Stimulated activated CD4-positive, alpha-beta T cell treated with anti-CD3 and anti-CD28 coated beads, Interleukin-12 subunit alpha, Interleukin-12 subunit beta, amount 100 ng/mL, for 48 hours (primary cell): ENCODE data around the gene NET1.
A peak's percentile ranks its signal among the peaks of the same experiment; 100 is the strongest.

Experiments
- DNase-seq, 3 donors: peaks; one replicate each; pipeline ENCODE4 v3.0.0-alpha.2; 2020; ENCODE audit warnings: low read depth in 2 of 3, low spot score in 1 of 3

Gene NET1

GRCh38 chr10:5441106-5441505 lies 28.7 kb downstream of the NET1 start:
- DNase-seq, result no peak

- DNase-seq, result peak in 1 of 3 donors; percentile 57
Observed at GRCh38 chr10:5442065-5442989, 30.0 kb downstream of the NET1 start.

GRCh38 chr10:5442990-5443370 lies 30.6 kb downstream of the NET1 start:
- no peak for DNase-seq

GRCh38 chr10:5443429-5443828 lies 31.1 kb downstream of the NET1 start:
- DNase-seq, result no peak

GRCh38 chr10:5445006-5445405 lies 32.6 kb downstream of the NET1 start:
- no peak for DNase-seq

GRCh38 chr10:5446390-5446926 lies 34.1 kb downstream of the NET1 start:
- peak; percentile 48 to 74 (median 65) for DNase-seq

GRCh38 chr10:5447056-5447455 lies 34.7 kb downstream of the NET1 start:
- DNase-seq, result no peak

GRCh38 chr10:5447611-5448071 lies 35.3 kb downstream of the NET1 start:
- DNase-seq, result peak in 1 of 3 donors; percentile 32

- DNase-seq, result no peak
Observed at GRCh38 chr10:5448333-5449001, 36.1 kb downstream of the NET1 start.

GRCh38 chr10:5449227-5449626 lies 36.9 kb downstream of the NET1 start:
- DNase-seq, result no peak

- DNase-seq, result no peak
Observed at GRCh38 chr10:5449823-5450222, 37.5 kb downstream of the NET1 start.

GRCh38 chr10:5450605-5451384 lies 38.4 kb downstream of the NET1 start:
- DNase-seq, result no peak

- DNase-seq, result no peak
Observed at GRCh38 chr10:5453749-5454489, 41.6 kb downstream of the NET1 start.

- no peak for DNase-seq
Observed at GRCh38 chr10:5456563-5456962, 44.2 kb downstream of the NET1 start.

GRCh38 chr10:5457741-5458140 lies 45.4 kb downstream of the NET1 start:
- DNase-seq, result no peak

GRCh38 chr10:5458425-5458824 lies 46.1 kb downstream of the NET1 start:
- no peak for DNase-seq

GRCh38 chr10:5458949-5459747 lies 46.8 kb downstream of the NET1 start:
- no peak for DNase-seq

GRCh38 chr10:5460468-5461202 lies 48.3 kb downstream of the NET1 start:
- DNase-seq, result no peak

- no peak for DNase-seq
Observed at GRCh38 chr10:5461203-5461588, 48.8 kb downstream of the NET1 start.
